Common myeloid progenitor, CD34-positive (primary cell): ENCODE measurements around the gene APOBEC3G.
"Not testable (repeated sequence)": the region's sequence is repeated elsewhere in the genome, so short reads cannot be mapped to it uniquely, and the experiment has no call there.

Source experiments
- CTCF ChIA-PET: fragments of 350-600 bp; sonication (Branson Sonifier 250); formaldehyde crosslinking; loops from one replicate; lab custom pipeline; 2021; ENCODE audit warnings: antibody characterized with exemption; lab: Charles Lee
- POLR2A ChIA-PET: fragments of 350-600 bp; sonication (Branson Sonifier 250); formaldehyde crosslinking; loops from one replicate; lab custom pipeline; 2021; ENCODE audit warnings: antibody characterized with exemption; lab: Charles Lee
- DNase-seq, 3 donors: peaks; one replicate each; pipeline versions ENCODE4 v3.0.0 to v3.0.0-alpha.2; 2013
- H3K27ac ChIP-seq, 2 experiments: 1 replicate in 1 of 2; 2 replicates in 1 of 2; pipeline ENCODE4 v1.7.0; 2013; ENCODE audit warnings: inconsistent platforms in 2 of 2, low read length in 2 of 2, mild to moderate bottlenecking in 2 of 2, low read depth in 1 of 2, moderate library complexity in 1 of 2; ENCODE audit not compliant: severe bottlenecking in 2 of 2, insufficient read depth in 1 of 2, poor library complexity in 1 of 2
- H3K27me3 ChIP-seq, 5 experiments: replicated peaks in 2 of 5; 1 replicate in 3 of 5; 2 replicates in 2 of 5; pipeline versions ENCODE4 v1.6.1 to v1.7.0; 2013; ENCODE audit warnings: low read length in 4 of 5, mild to moderate bottlenecking in 2 of 5, moderate library complexity in 2 of 5, inconsistent platforms in 1 of 5; ENCODE audit not compliant: insufficient read depth in 5 of 5, control insufficient read depth in 4 of 5
- H3K36me3 ChIP-seq, 4 experiments: 1 replicate in 2 of 4; 2 replicates in 2 of 4; pipeline versions ENCODE4 v1.6.1 to v1.7.0; 2013; ENCODE audit warnings: low read length in 3 of 4, control low read depth in 1 of 4, mild to moderate bottlenecking in 1 of 4; ENCODE audit not compliant: control insufficient read depth in 4 of 4, insufficient read depth in 4 of 4
- H3K4me1 ChIP-seq, 4 experiments: 1 replicate in 3 of 4; 2 replicates in 1 of 4; pipeline versions ENCODE4 v1.6.1 to v1.7.1; 2013; ENCODE audit warnings: low read length in 3 of 4, mild to moderate bottlenecking in 3 of 4, control low read depth in 1 of 4, inconsistent platforms in 1 of 4, moderate library complexity in 1 of 4; ENCODE audit not compliant: control insufficient read depth in 4 of 4, insufficient read depth in 4 of 4; ENCODE audit errors: control extremely low read depth in 1 of 4
- H3K4me3 ChIP-seq, 7 experiments: 1 replicate in 4 of 7; 2 replicates in 3 of 7; pipeline versions ENCODE4 v1.5.1 to v1.7.0; 2013; ENCODE audit warnings: mild to moderate bottlenecking in 7 of 7, low read length in 6 of 7, moderate library complexity in 6 of 7, inconsistent platforms in 2 of 7, low read depth in 2 of 7, control low read depth in 1 of 7; ENCODE audit not compliant: insufficient read depth in 4 of 7, control insufficient read depth in 1 of 7; ENCODE audit errors: extremely low read depth in 1 of 7
- H3K9me3 ChIP-seq, 5 experiments: 1 replicate in 4 of 5; 2 replicates in 1 of 5; pipeline versions ENCODE4 v1.6.1 to v1.7.1; 2013; ENCODE audit warnings: low read length in 4 of 5, mild to moderate bottlenecking in 2 of 5, inconsistent platforms in 1 of 5, low read depth in 1 of 5, moderate library complexity in 1 of 5; ENCODE audit not compliant: control insufficient read depth in 4 of 5, insufficient read depth in 2 of 5; ENCODE audit errors: control extremely low read depth in 1 of 5
- WGBS: methylation state at CpG from one replicate; pipeline ENCODE4 v1.1.5; 2013; ENCODE audit not compliant: insufficient coverage; 5-methylcytosine and 5-hydroxymethylcytosine counted together

Gene APOBEC3G

DNA sequence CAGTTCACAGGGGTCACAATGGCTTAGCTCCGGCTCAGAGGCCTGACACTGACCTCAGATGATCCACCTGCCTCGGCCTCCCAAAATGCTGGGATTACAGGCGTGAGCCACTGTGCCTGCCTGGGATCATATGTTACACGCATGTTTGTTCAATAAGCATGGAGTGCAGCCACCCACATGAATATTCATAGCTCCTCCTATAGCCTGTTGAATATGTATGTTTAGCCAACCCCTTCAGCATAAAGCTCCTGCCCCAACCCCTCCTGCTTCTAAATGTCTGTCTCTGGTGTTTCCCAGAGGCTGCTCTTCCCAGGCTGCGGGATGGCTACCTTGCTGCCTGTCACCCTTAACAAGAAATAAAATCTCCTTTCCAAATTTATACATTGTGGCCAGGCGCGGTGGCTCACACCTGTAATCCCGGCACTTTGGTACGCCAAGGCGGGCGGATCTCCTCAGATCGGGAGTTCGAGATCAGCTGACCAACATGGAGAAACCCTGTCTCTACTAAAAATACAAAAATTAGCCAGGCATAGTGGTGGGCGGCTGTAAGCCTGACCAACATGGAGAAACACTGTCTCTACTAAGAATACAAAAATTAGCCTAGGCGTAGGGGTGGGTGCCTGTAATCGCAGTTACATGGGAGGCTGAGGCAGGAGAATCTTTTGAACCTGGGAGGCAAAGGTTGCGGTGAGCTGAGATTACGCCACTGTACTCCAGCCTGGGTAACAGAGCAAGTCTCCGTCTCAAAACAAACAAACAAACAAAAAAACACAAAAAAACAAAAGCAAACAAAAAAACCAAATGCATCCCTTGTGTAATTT lies 37.6 kb upstream of the APOBEC3G start:
- ChIA-PET POLR2A (interaction anchor here (0.6 kb wide), 1 partner anchor 71 kb away, joined by 3 read pairs; no protein-coding TSS in a partner anchor), CTCF (interaction anchor here (1.1 kb wide), 1 partner anchor 36 kb away, joined by 3 read pairs; no protein-coding TSS in a partner anchor)
- 96% methylated on average over 14 of the region's 19 CpGs for whole genome bisulfite sequencing
- no peak for DNase-seq
- peaks cover 0 to 22% (median 20%) of the 10 kb centered on the region in 4 experiments for H3K4me1 ChIP-seq
- peak overlapping the region in 6 of 7 experiments; percentile 10 to 84 (median 55) for H3K4me3 ChIP-seq
- H3K9me3 ChIP-seq = no peaks in the 10 kb centered on the region
- peaks cover 0 to 7% (median 4%) of the 10 kb centered on the region in 4 experiments for H3K36me3 ChIP-seq
- peak overlapping the region in 1 of 2 experiments; percentile 54 for H3K27ac ChIP-seq
- H3K27me3 ChIP-seq = no peaks in the 10 kb centered on the region

DNA sequence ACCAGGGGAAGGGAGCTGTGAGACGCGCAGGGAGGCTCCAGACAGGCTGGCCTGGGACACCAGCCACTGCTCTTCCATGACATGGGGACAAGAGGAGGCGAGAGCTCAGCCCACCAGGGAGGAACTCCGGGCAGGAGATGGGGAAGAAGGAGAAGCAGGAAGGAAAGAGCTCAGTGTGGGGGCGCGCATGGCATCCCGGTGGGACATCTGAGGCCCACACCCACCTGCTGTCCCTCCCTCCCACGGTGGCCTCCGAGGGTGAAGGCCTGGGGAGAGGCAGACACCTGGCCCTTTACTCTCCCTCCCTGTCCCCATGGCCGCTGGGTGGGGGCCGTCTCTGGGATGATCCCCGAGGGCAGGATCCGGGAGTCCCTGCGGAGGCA lies 36.9 kb upstream of the APOBEC3G start:
- DNase-seq = peak in 1 of 3 donors; percentile 14
- WGBS = 80% methylated on average over 2 of the region's 14 CpGs
- peak overlapping the region in 1 of 2 experiments; percentile 54 for H3K27ac ChIP-seq
- POLR2A ChIA-PET, H3K36me3 ChIP-seq, H3K9me3 ChIP-seq, H3K27me3 ChIP-seq: not testable (repeated sequence)
- CTCF ChIA-PET = interaction anchor here (1.1 kb wide), 1 partner anchor 37 kb away, joined by 3 read pairs; no protein-coding TSS in a partner anchor
- peaks cover 0 to 22% (median 20%) of the 10 kb centered on the region in 4 experiments for H3K4me1 ChIP-seq
- peak overlapping the region; percentile 10 to 84 (median 67) for H3K4me3 ChIP-seq

DNA sequence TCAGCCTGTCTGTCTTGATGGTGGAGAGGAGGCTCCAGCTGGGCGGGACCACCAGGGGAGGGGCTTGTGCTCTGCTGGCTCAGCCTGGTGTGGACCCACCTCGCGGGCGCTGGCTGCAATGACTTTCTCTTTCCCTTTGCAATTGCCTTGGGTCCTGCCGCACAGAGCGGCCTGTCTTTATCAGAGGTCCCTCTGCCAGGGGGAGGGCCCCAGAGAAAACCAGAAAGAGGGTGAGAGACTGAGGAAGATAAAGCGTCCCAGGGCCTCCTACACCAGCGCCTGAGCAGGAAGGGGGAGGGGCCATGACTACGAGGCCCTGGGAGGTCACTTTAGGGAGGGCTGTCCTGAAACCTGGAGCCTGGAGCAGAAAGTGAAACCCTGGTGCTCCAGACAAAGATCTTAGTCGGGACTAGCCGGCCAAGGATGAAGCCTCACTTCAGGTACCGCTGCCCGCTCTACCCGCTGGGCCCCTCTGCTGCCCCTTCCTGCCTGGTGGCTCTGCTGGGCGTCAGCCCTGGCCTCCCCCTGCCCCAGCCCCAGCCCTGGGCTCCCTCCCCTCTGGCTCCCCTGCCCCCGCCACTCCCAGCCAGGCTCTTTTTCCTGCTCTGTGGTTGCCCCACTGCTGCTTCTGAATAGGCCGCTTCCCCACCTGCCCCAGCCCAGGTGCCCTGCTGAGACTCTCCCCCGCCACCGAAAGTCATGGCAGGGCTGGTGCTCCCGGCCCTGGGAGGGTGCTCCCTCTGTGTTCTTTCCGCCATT lies 36.4 kb upstream of the APOBEC3G start, which contains the start of gene APOBEC3F:
Gene APOBEC3F (plus strand): TSS at position 327 of the 759 bp plus-strand sequence. CDS start 97 bp downstream, at position 424.
- WGBS = 3% methylated on average over 11 of the region's 21 CpGs
- peak; percentile 57 to 76 (median 72) for DNase-seq
- peaks cover 0 to 27% (median 22%) of the 10 kb centered on the region in 4 experiments for H3K4me1 ChIP-seq
- H3K4me3 ChIP-seq = peak within 1 kb of the TSS; percentile 44 to 84 (median 69)
- H3K27ac ChIP-seq = peak within 1 kb of the TSS; percentile 54 to 91
- POLR2A ChIA-PET, H3K9me3 ChIP-seq, H3K27me3 ChIP-seq: not testable (repeated sequence)
- CTCF ChIA-PET = interaction anchor here (1.1 kb wide), 1 partner anchor 38 kb away, joined by 3 read pairs; no protein-coding TSS in a partner anchor
- peaks cover 0 to 10% (median 4%) of the 10 kb centered on the region in 4 experiments for H3K36me3 ChIP-seq

DNA sequence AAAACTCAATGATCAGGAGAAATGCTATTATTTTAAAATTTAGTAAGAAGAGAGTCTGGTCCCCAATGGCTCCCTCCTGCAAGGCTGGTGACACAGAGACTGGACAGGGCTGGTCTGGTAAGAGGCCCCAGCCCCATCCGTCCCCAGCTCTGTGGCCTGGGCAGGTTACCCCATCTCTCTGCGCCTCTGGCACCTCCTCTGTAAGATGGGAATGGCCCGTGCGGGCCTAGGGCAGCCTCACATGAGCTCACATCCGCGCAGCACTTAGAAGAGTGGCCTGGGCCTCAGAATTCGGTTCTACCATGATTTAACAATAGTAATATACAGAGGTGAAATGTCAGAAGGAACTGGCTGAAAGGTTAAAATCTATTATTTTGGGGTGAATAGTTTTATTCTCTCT lies 35.2 kb upstream of the APOBEC3G start:
- H3K27ac ChIP-seq = peak overlapping the region in 1 of 2 experiments; percentile 91
- H3K9me3 ChIP-seq = no peaks in the 10 kb centered on the region
- no peak for DNase-seq
- POLR2A ChIA-PET = no interaction called here
- H3K4me1 ChIP-seq = peaks cover 0 to 28% (median 22%) of the 10 kb centered on the region in 4 experiments
- CTCF ChIA-PET = no interaction called here
- 83% methylated on average over 1 of the region's 7 CpGs for WGBS
- H3K36me3 ChIP-seq = peaks cover 0 to 14% (median 4%) of the 10 kb centered on the region in 4 experiments
- no peaks in the 10 kb centered on the region for H3K27me3 ChIP-seq
- H3K4me3 ChIP-seq = peak overlapping the region in 3 of 7 experiments; percentile 28 to 84 (median 67)

DNA sequence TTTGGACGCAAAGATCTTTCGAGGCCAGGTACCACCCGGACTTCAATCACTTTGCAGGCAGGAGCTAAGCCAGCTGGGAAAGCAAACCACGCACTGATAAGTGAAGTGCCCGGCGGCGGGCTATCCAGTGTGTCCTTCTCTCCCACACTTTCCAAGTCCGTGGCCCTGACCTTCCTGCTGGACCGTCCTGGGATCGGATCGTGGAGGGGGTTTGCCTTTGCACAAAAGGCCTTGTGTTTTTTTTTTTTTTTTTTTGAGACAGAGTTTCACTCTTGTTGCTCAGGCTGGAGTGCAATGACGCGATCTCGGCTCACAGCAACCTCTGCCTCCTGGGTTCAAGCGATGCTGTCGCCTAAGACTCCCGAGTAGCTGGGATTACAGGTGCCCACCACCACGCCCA lies 34.0 kb upstream of the APOBEC3G start:
- CTCF ChIA-PET = interaction anchor here (0.8 kb wide), 1 partner anchor 273 kb away, joined by 3 read pairs; no protein-coding TSS in a partner anchor
- H3K9me3 ChIP-seq, DNase-seq, POLR2A ChIA-PET, H3K4me3 ChIP-seq, H3K27ac ChIP-seq, H3K27me3 ChIP-seq: not testable (repeated sequence)
- H3K4me1 ChIP-seq = peaks cover 0 to 28% (median 22%) of the 10 kb centered on the region in 4 experiments
- H3K36me3 ChIP-seq = peaks cover 0 to 14% (median 4%) of the 10 kb centered on the region in 4 experiments
- WGBS = 97% methylated on average over 6 of the region's 18 CpGs

DNA sequence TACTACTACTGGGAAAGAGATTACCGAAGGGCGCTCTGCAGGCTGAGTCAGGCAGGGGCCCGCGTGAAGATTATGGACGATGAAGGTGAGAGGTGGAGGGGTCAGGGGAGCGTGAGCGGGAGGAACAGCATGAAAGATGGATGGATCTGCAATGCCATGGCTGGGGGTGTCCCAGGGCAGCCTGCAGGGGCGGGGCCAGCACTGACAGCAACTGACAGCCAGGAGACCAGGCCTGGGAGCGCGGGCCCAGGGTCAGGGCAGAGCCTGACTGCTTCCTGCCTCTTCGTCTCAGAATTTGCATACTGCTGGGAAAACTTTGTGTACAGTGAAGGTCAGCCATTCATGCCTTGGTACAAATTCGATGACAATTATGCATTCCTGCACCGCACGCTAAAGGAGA lies 31.9 kb upstream of the APOBEC3G start:
- H3K27ac ChIP-seq, H3K27me3 ChIP-seq, H3K4me3 ChIP-seq, CTCF ChIA-PET, POLR2A ChIA-PET, H3K9me3 ChIP-seq, DNase-seq: not testable (repeated sequence)
- peaks cover 0 to 14% (median 4%) of the 10 kb centered on the region in 4 experiments for H3K36me3 ChIP-seq
- 98% methylated on average over 7 of the region's 14 CpGs for WGBS
- peaks cover 0 to 20% (median 16%) of the 10 kb centered on the region in 4 experiments for H3K4me1 ChIP-seq
